GM12865 (cell line): ENCODE results near the gene KDSR.

Source experiments
- DNase-seq: peaks from one replicate; pipeline ENCODE4 v3.0.0; 2010; ENCODE audit warnings: low read depth
- H3K4me3 ChIP-seq: 2 replicates; pipeline ENCODE4 v1.5.1; 2011; ENCODE audit warnings: mild to moderate bottlenecking, low read depth, low read length, control low read depth
- CTCF ChIP-seq: IDR thresholded peaks from 2 replicates; pipeline ENCODE4 v1.5.1; 2011; ENCODE audit warnings: low read length, control low read depth, low read depth, inconsistent platforms; ENCODE audit not compliant: insufficient read depth; ENCODE audit errors: missing control alignments

Gene KDSR

DNA sequence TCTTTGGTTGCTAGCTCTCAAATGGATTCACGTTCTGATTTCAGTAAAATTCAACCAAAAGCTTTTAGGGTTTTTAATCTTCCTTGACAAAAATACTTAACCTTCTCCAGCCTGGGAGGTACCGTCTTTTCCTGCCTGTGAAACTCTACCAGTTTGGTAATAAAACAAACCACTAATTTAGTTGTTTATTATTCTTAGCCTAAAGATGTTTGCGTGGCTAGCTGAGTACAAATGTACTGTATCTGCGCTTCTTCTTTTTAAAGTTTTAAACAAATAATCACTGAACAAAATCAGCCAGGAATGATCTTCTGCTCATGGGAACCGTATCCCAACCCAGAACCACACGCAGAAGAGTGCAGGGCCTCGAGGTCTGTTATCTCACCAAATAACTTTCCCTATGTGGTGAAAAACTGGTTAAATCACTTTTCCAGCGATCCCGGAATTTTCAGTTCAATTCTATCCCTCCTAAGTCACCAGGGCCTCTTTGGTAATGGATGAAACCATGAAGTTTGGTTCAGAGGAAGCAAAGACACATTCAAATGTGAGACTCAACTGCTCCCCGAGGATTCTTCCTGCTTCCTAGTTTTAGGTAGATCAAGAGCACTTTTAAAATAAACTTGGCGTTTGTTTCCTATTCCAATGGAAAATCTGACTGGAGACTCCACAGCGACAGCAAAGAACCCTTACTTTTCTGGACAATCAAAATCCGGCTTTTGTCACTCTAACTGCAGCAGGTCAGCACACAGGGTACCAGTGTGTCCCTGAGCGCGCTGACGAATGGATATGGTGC is 83.5 kb downstream of the KDSR start:
- H3K4me3 ChIP-seq = no peak overlapping the region
- TF ChIP-seq CTCF = no peak
- no peak for DNase-seq

GRCh38 chr18:63282793-63283192 is 84.2 kb downstream of the KDSR start:
- TF ChIP-seq CTCF = no peak
- DNase-seq = no peak
- no peak overlapping the region for H3K4me3 ChIP-seq
